Measurements from ENCODE around the gene ARHGEF7.

- no peak for TF ChIP-seq CTCF (IDR thresholded peaks at IDR 0.05)
- no peak for TF ChIP-seq POLR2A (IDR thresholded peaks at IDR 0.05)
Measured at GRCh38 chr13:111253365-111253872, 138.3 kb downstream of the ARHGEF7 start.
